Omental fat pad (tissue), 4 donors: ENCODE measurements around the gene BMP8A. TPM values are rescaled to one million over a fixed set of nuclear protein-coding genes. Genes with fewer than 3 reads are reported as not detected.
"Not testable (repeated sequence)": the region's sequence is repeated elsewhere in the genome, so short reads cannot be mapped to it uniquely, and the experiment has no call there.

Experiments used
- ATAC-seq: fragments of 150-250 bp; one replicate; pipeline ENCODE4 v1.9.1; 2016; ENCODE audit warnings: mild to moderate bottlenecking, moderate library complexity; ENCODE audit not compliant: low FRiP score
- DNase-seq: peaks from one replicate; pipeline ENCODE4 v3.0.0-alpha.2; 2019; ENCODE audit warnings: low spot score
- CTCF ChIP-seq, 3 donors: fragments of 450-650 bp; IDR thresholded peaks; one replicate each; pipeline ENCODE4 v1.5.1; 2016 to 2017; ENCODE audit warnings: antibody characterized with exemption in 3 of 3, mild to moderate bottlenecking in 3 of 3, moderate library complexity in 2 of 3
- total RNA-seq, 4 donors: library from RNA; depleted of rRNA; stranded (reverse); fragments of >200 nt; gene quantifications; one replicate each; pipeline ENCODE4 v1.1.0, GENCODE V29; 2016

Gene BMP8A
- total RNA-seq, 4 donors from 2014 or later, result 2.0 TPM; not detected in 3

- TF ChIP-seq CTCF (IDR thresholded peaks at IDR 0.05), result no peak
- ATAC-seq (no peak), DNase-seq (no peak)
Observed at GRCh38 chr1:39470040-39470439, 21.4 kb upstream of the BMP8A start.

- no peak for ATAC-seq
- no peak for DNase-seq
Observed at GRCh38 chr1:39472826-39473225, 18.6 kb upstream of the BMP8A start.

GRCh38 chr1:39473324-39473723 lies 18.1 kb upstream of the BMP8A start:
- ATAC-seq (no peak), DNase-seq (no peak)

More at GRCh38 chr1:39472826-39473225, 18.6 kb upstream of the BMP8A start:
- no peak for TF ChIP-seq CTCF (IDR thresholded peaks at IDR 0.05)

GRCh38 chr1:39474810-39475209 lies 16.6 kb upstream of the BMP8A start:
- ATAC-seq (no peak), DNase-seq (no peak)
- no peak for TF ChIP-seq CTCF (IDR thresholded peaks at IDR 0.05)

More at GRCh38 chr1:39473324-39473723, 18.1 kb upstream of the BMP8A start:
- TF ChIP-seq CTCF (IDR thresholded peaks at IDR 0.05), result no peak

- not testable (repeated sequence) for ATAC-seq, DNase-seq
Observed at GRCh38 chr1:39475551-39475950, 15.9 kb upstream of the BMP8A start.

GRCh38 chr1:39478126-39478915 lies 13.1 kb upstream of the BMP8A start:
- no peak for DNase-seq
- no peak for ATAC-seq
- TF ChIP-seq CTCF (IDR thresholded peaks at IDR 0.05), result no peak

GRCh38 chr1:39481289-39481688 lies 10.1 kb upstream of the BMP8A start:
- DNase-seq, result no peak
- no peak for ATAC-seq
- no peak for TF ChIP-seq CTCF (IDR thresholded peaks at IDR 0.05)
